Stimulated activated CD4-positive, alpha-beta T cell treated with anti-CD3 and anti-CD28 coated beads, Interleukin-1b, Interleukin-23, amount 100 ng/mL, for 4 hours (primary cell): ENCODE measurements around the gene TMEM190.
A peak's percentile ranks its signal among the peaks of the same experiment; 100 is the strongest.
"Not testable (repeated sequence)": the region's sequence is repeated elsewhere in the genome, so short reads cannot be mapped to it uniquely, and the experiment has no call there.

Experiments used
- DNase-seq, 2 donors: peaks; one replicate each; pipeline ENCODE4 v3.0.0-alpha.2; 2020; ENCODE audit warnings: low read depth in 2 of 2

The TMEM190 gene

DNA sequence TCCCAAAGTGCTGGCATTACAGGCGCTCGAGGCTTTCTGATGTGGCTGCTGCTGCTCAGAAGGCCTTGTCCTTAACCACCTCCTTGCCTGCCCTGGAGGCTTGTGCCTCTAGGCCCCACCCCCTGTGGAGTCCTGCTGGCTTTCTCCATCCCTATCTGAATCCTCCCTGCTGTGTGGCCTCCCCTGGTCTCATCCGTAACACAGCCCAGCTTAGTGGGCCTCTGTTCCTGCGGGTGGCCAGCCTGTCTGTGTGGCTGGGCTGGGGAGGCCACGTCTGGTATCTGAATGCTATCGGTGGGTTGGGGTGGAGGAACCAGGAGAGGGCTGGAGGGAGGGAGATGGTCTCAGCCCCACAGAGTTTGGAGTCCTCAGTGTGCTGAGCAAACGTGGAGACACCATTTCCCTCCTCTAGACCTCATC lies 13.8 kb downstream of the TMEM190 start:
- DNase-seq: no peak

- no peak for DNase-seq
These were observed 14.6 kb downstream of the TMEM190 start for GRCh38 chr19:55391191-55391670.

DNA sequence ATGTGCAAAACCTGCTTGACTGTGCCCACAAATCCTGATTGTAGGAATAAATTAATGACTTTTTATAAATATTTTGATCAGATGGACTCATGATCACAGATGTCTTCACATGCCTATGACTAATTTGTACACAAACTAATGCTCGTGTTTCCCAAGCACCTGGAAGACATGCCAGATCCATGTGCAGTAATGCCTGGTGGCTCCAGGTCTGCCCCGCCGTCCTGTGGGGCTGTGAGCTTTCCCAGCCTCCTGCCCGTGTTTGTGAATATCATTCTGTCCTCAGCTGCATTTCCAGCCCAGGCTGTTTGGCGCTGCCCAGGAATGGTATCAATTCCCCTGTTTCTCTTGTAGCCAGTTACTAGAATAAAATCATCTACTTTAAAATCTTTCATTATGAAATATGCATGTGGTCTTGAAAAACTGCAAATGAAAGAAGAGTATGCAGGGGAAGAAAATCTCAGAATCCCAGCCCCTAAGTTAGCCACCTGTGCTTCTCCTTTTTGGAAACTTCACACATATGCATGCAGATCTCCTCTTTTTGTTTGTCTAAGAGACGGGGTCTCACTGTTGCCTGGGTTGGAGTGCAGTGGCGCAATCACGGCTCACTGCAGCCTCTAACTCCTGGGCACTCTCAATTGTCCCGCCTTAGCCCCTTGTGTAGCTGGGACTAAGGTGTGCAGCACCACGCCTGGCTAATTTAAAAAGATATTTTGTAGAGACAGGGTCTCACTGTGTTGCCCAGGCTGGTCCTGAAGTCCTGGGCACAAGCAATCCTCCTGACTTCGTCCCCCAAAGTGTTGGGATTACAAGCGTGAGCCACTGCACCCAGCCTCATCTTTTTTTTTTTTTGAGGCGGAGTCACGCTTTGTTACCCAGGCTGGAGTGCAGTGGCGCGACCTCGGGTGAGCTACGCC lies 15.3 kb downstream of the TMEM190 start:
- no peak for DNase-seq

DNA sequence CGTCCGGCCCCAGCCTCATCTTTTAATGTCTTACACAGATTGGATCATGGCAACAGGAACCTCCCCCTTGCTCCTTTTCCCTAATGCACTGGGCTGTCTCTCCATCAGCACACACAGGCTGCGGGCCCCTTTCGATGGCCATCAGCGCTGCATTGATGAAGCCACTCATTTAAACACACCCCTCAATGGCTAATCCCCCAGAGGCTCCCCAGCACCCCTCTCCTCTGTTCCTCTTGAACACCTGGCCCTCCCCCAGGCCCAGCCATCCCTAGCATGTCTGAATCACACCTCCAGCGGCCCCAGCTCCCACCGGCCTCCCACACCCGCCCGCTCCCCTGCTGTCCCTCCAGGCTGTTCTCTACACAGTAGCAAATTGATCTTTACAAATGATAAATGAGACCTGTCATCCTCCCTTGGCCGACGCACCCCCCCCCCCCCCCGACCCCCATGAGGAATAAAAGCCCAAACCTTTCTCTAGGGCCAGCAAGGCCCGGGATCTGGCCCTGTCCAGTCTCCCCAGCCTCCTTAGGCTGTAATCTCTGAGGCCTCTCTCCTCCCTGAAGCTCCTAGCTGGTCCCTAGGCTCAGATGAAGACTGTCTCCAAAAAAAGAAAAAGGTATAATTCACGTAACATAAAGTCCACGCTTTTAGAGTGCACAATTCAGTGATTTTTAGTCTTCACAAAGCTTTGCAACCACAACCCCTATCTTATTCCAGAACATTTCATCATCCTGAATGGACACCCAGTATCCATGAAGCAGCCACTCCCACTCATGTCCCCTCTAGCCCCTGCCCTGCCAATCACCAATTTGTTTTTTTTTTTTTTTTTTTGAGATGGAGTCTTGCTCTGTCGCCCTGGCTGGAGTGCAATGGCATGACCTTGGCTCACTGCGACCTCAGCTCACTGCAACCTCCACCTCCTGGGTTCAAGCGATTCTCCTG lies 16.5 kb downstream of the TMEM190 start:
- DNase-seq: no peak

GRCh38 chr19:55398200-55398925 lies 21.7 kb downstream of the TMEM190 start:
- DNase-seq: no peak

DNA sequence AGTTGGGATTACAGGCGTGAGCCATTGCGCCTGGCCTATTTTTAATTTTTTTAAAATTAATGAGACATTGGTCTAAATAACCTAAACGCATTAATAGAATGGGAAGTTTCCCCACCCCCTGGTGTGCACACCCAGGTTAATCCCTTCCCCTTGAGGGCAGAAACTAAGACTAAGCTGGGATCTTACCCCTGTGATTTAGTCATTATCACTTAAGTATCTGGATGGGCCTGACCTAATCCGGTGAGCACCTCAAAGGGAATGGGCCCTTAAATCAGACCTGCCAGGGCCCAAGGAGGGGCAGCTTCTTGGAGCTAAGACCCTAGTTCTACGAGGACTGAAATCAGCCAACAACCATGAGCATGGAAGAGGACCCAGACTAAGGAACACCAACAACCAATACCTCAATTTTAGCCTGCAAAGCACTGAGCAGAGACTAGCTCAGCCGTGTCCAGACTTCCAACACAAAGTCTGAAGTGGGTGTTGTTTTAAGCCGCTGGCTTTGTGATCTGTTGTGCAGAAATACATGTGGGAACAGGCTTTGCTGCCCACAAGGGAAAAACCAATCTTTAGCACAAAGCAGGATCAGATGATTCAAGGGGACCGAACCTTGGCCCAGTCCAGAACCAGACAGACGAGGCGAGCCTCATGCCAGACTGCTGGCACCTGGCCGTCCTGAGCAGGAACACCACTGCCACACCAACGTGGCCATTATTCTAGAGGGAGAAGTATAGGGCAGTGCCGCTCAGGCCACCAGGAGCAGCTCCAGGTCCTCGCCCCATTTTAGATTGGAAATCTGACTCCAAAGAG lies 23.9 kb downstream of the TMEM190 start:
- DNase-seq: no peak

- DNase-seq: not testable (repeated sequence)
These were observed 24.8 kb downstream of the TMEM190 start for GRCh38 chr19:55401390-55401789.

DNA sequence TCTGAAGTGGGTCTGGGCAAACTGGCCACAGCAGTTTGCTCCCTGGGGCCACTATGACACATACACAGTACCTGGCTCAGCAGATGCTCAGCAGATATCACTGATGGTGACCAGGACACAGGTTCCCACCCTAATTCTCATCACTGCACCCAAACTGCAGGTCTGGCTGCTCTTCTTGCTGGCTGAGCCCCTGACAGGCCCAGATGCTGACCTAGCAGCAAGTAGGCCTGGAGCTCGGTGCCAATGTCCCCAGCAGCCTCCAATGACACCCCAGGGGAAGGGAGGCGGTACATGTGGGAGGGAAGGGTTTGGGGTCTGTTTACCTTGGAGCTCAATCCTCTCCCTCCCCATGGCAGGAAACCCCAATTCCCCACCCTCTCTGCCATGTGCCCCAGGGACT lies 25.9 kb downstream of the TMEM190 start:
- DNase-seq: no peak

GRCh38 chr19:55405638-55406037 lies 29.0 kb downstream of the TMEM190 start:
- DNase-seq: no peak

- DNase-seq: no peak
These were observed 29.6 kb downstream of the TMEM190 start for GRCh38 chr19:55406091-55406825.

DNA sequence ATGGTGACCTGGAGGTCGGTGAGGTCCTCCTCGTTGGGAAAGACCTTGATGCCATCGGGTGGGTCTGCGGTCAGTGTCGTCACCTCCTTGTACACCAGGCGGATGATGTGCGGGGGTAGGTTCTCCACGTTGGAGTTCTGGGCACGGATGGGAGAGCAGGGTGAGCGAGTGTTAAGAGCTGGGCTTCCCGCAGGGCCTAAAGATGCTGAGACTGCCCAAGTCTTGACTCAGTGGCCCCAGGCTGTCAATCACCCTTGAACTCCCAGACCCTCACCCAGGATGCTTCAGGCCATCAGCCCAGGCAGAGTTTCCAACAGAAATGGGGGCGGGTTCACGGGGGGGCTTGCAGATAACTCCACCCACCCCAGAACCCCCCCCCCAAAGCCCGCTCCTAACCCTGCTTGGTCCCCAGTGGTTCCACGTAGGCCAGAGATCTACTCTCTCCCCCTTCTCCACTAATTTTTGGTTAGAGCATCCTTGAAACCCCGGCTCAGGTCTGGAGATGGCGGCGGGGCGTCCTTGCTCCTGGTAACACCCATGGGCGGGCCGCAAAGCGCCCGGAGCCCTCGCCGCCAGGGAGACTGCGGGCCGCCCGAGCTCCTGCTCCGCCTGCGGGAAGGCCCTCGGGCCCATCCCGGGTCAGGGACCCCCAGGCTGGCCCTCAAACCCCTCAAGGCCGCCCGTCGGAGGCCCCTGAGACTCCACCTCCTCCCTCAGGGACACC lies 30.4 kb downstream of the TMEM190 start:
- DNase-seq: peak in 1 of 2 donors; percentile 30

- not testable (repeated sequence) for DNase-seq
These were observed 30.8 kb downstream of the TMEM190 start, which contains the start of gene UBE2S for GRCh38 chr19:55407550-55407799. Gene UBE2S, minus strand, starts transcription at chr19:55407788. Its CDS starts 199 bp downstream, at chr19:55407589.

- DNase-seq: peak; percentile 93
These were observed 31.3 kb downstream of the TMEM190 start for GRCh38 chr19:55407800-55408532.

DNA sequence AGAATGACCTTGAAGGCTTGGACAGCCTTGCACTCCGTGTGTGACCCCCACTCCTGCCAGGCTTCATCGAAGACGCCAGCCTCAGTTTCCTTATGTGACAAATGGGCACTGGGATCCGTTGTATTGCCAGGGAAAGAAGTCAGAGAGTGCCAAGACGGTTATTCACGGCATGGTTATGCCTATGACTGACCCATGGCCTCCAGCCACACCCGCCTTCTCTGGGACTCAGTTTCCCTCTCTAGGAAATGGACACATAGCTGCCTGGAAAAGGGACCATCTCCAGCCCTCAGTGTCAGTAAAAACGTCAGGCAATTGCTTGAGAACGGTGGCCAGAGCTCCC lies 31.9 kb downstream of the TMEM190 start:
- DNase-seq: no peak

- not testable (repeated sequence) for DNase-seq
These were observed 32.6 kb downstream of the TMEM190 start for GRCh38 chr19:55409179-55409578.

- no peak for DNase-seq
These were observed 33.5 kb downstream of the TMEM190 start for GRCh38 chr19:55410168-55410567.

GRCh38 chr19:55418185-55418584 lies 41.6 kb downstream of the TMEM190 start:
- DNase-seq: peak in 1 of 2 donors; percentile 44

- no peak for DNase-seq
These were observed 42.5 kb downstream of the TMEM190 start for GRCh38 chr19:55419103-55419502.
